K562 (cell line): ENCODE measurements around the gene ASB6.

Experiments used
- CCNT2 ChIP-seq: IDR thresholded peaks from 2 replicates; pipeline ENCODE4 v1.6.1; 2011; ENCODE audit warnings: borderline replicate concordance, low read depth, mild to moderate bottlenecking, moderate library complexity, mixed read lengths, low read length; ENCODE audit not compliant: insufficient read length; ENCODE audit errors: extremely low read depth
- CREM ChIP-seq: IDR thresholded peaks from 2 replicates; pipeline ENCODE4 v1.6.1; 2014; ENCODE audit warnings: antibody characterized with exemption, low read depth
- HCFC1 ChIP-seq: IDR thresholded peaks from 2 replicates; pipeline ENCODE4 v1.6.1; 2012; ENCODE audit warnings: low read depth, low read length, improper control_type of control experiment
- SP2 ChIP-seq: IDR thresholded peaks from 2 replicates; pipeline ENCODE4 v1.6.1; 2011; ENCODE audit warnings: mild to moderate bottlenecking, low read depth, low read length, moderate library complexity; ENCODE audit not compliant: poor library complexity, severe bottlenecking; ENCODE audit errors: extremely low read depth
- ZNF146 ChIP-seq: IDR thresholded peaks from one replicate; pipeline ENCODE4 v1.6.1; 2018; ENCODE audit warnings: missing compliant biosample characterization; ENCODE audit not compliant: unreplicated experiment

- TF ChIP-seq CREM (no peak), SP2 (no peak), ZNF146 (CRISPR knock-in tag) (no peak), HCFC1 (no peak), CCNT2 (no peak)
Measured at GRCh38 chr9:129664746-129665388, 22.9 kb upstream of the ASB6 start.
